Body of pancreas (tissue), 4 donors: ENCODE results near the gene RETN. TPM values are rescaled to one million over a fixed set of nuclear protein-coding genes. Genes with fewer than 3 reads are reported as not detected.
A peak's percentile ranks its signal among the peaks of the same experiment; 100 is the strongest.

Experiments used
- ATAC-seq: fragments of 150-250 bp; one replicate; pipeline ENCODE4 v1.9.1; 2016
- DNase-seq, 4 donors: peaks; one replicate each; pipeline ENCODE4 v3.0.0-alpha.2; 2019
- H3K27ac ChIP-seq, 4 donors: fragments of 200-600 bp; sonication (generic); 1 replicate in 3 of 4; 2 replicates in 1 of 4; pipeline versions ENCODE4 v1.5.1 to v1.6.1; 2016 to 2019; ENCODE audit warnings: mild to moderate bottlenecking in 1 of 4, mixed read lengths in 1 of 4, moderate library complexity in 1 of 4
- H3K27me3 ChIP-seq, 2 donors: fragments of 200-600 bp; sonication (generic); one replicate each; pipeline ENCODE4 v1.6.0; 2016; ENCODE audit warnings: mild to moderate bottlenecking in 1 of 2
- H3K36me3 ChIP-seq, 2 donors: fragments of 200-600 bp; sonication (generic); replicated peaks in 1 of 2; 2 replicates each; pipeline ENCODE4 v1.5.1; 2016; ENCODE audit warnings: low read depth in 2 of 2; ENCODE audit not compliant: insufficient read depth in 1 of 2
- H3K4me1 ChIP-seq: fragments of 200-600 bp; sonication (generic); one replicate; pipeline ENCODE4 v1.6.0; 2016
- H3K4me3 ChIP-seq, 2 donors: fragments of 200-600 bp; sonication (generic); 1 replicate in 1 of 2; 2 replicates in 1 of 2; pipeline ENCODE4 v1.5.1; 2016 to 2019
- H3K9me3 ChIP-seq, 3 donors: fragments of 200-600 bp; sonication (generic); 1 replicate in 2 of 3; 2 replicates in 1 of 3; pipeline ENCODE4 v1.5.1; 2016
- POLR2A ChIP-seq, 3 donors: fragments of 450-650 bp; IDR thresholded peaks; one replicate each; pipeline ENCODE4 v1.6.1; 2016; ENCODE audit warnings: antibody characterized with exemption in 3 of 3, mild to moderate bottlenecking in 2 of 3
- WGBS, 2 donors: methylation state at CpG; one replicate each; pipeline ENCODE4 v1.1.5; 2017; 5-methylcytosine and 5-hydroxymethylcytosine counted together
- intact Hi-C: fragments of 100-400 bp; cut with DNase I; formaldehyde crosslinking; loops from one replicate; pipeline ENCODE4 v1.15.1; 2023
- total RNA-seq, 2 donors: library from RNA; depleted of rRNA; stranded (reverse); fragments of >200 nt; gene quantifications; one replicate each; pipeline ENCODE4 v1.1.0, GENCODE V29; 2016
- TF ChIP-seq, protein P1 (sequence below), 7 experiments: fragments of 450-650 bp in 4 of 7; fragments of 200-600 bp in 3 of 7; sonication (generic) in 3 of 7; IDR thresholded peaks; one replicate each; pipeline ENCODE4 v1.5.1; 2016 to 2019; ENCODE audit warnings: antibody characterized with exemption in 7 of 7

The RETN gene
- total RNA-seq, 2 donors from 2014 or later: not detected

- DNase-seq: peak in 1 of 4 donors; percentile 35
Observed at GRCh38 chr19:7655581-7655980, 13.3 kb upstream of the RETN start.

GRCh38 chr19:7657131-7657751 lies 11.6 kb upstream of the RETN start:
- H3K36me3 ChIP-seq: no peaks in the 10 kb centered on the region
- H3K9me3 ChIP-seq: no peaks in the 10 kb centered on the region
- no peaks in the 10 kb centered on the region for H3K27me3 ChIP-seq
- peaks cover 9% of the 10 kb centered on the region for H3K4me1 ChIP-seq
- WGBS, 2 donors: 47 to 65% methylated on average over 7 to 14 of the region's 14 CpGs
- ATAC-seq (no peak), DNase-seq (peak in 1 of 4 donors; percentile 52)
- H3K4me3 ChIP-seq: no peak overlapping the region
- H3K27ac ChIP-seq: peak overlapping the region in 1 of 4 donors; percentile 36
- intact Hi-C loops: no loop called here
- no peak for TF ChIP-seq POLR2A (IDR thresholded peaks at IDR 0.05)
- TF ChIP-seq, protein P1, sequence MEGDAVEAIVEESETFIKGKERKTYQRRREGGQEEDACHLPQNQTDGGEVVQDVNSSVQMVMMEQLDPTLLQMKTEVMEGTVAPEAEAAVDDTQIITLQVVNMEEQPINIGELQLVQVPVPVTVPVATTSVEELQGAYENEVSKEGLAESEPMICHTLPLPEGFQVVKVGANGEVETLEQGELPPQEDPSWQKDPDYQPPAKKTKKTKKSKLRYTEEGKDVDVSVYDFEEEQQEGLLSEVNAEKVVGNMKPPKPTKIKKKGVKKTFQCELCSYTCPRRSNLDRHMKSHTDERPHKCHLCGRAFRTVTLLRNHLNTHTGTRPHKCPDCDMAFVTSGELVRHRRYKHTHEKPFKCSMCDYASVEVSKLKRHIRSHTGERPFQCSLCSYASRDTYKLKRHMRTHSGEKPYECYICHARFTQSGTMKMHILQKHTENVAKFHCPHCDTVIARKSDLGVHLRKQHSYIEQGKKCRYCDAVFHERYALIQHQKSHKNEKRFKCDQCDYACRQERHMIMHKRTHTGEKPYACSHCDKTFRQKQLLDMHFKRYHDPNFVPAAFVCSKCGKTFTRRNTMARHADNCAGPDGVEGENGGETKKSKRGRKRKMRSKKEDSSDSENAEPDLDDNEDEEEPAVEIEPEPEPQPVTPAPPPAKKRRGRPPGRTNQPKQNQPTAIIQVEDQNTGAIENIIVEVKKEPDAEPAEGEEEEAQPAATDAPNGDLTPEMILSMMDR (IDR thresholded peaks at IDR 0.05): no peak

More at GRCh38 chr19:7655581-7655980, 13.3 kb upstream of the RETN start:
- TF ChIP-seq, protein P1 (IDR thresholded peaks at IDR 0.05): no peak
- no peak for TF ChIP-seq POLR2A (IDR thresholded peaks at IDR 0.05)
- intact Hi-C loops: no loop called here
- Histone ChIP-seq H3K27ac (peak overlapping the region in 1 of 4 donors; percentile 48), H3K9me3 (no peaks in the 10 kb centered on the region), H3K4me1 (peaks cover 16% of the 10 kb centered on the region), H3K27me3 (no peaks in the 10 kb centered on the region), H3K4me3 (no peak overlapping the region), H3K36me3 (no peaks in the 10 kb centered on the region)
- no peak for ATAC-seq
- 56 to 63% methylated on average over 8 of the region's 8 CpGs for WGBS, 2 donors

DNA sequence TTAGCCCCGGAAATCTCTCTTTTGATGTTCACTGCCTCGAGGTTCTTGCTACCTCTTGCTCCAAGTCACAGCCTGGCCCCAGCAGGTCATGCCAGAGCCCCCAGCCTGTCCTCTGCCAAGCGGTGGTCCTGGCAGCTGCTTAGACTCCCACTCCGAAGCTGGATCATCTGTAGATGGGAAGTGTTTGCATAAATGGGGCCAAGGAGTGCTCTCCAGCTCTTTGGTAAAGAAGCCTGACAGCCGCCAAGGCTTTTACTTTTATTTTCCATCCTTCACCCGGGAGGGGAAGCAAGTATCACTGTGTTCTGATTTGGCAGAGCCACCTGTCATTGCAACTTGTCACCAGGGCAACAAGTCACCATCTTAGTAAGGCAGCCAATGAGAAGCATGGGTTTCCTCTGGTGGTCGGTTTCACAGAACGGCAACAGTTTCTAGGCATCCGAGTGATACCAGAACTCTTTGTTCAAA lies 10.6 kb upstream of the RETN start:
- DNase-seq: no peak
- intact Hi-C loops: no loop called here
- no peak overlapping the region for H3K27ac ChIP-seq
- no peak overlapping the region for H3K4me3 ChIP-seq
- ATAC-seq: no peak
- no peaks in the 10 kb centered on the region for H3K27me3 ChIP-seq
- no peaks in the 10 kb centered on the region for H3K9me3 ChIP-seq
- no peaks in the 10 kb centered on the region for H3K4me1 ChIP-seq
- 31 to 33% methylated on average over 9 of the region's 9 CpGs for WGBS, 2 donors
- no peak for TF ChIP-seq POLR2A (IDR thresholded peaks at IDR 0.05)
- TF ChIP-seq, protein P1 (IDR thresholded peaks at IDR 0.05): no peak
- H3K36me3 ChIP-seq: no peaks in the 10 kb centered on the region

DNA sequence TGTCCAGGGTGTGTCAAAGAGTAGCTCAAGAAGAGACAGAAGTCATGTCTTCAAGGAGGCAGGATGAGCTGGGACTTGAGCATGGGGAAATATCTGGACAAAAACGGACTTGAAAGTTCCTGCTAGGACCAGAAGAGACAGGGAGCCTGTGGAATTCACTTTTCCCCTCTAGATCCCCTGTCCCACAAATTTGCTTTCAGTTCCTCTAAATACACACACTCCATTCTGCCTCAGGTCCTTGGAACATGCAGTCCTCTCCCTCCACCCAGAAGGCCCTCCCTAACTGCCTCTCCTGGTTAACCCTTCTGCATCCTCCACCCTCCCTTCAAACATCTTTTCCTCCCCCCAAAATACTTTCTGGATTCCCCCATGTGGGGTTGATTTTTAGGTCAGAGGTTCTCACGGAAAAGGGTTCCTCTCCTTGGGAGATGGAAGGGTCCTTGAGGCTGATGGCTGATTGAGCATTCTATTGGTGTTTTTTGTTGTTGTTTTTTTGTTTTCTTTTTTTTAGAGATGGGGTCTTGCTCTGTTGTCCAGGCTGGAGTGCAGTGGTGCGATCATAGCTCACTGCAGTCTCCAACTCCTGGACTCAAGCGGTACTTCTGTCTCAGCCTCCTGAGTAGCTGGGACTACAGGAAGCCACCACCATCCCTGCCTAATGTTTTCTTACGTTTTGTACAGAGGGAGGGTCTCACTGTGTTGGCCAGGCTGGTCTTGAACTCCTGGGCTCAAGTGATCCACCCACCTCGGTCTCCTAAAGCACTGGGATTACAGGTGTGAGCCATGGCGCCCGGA lies 6.9 kb upstream of the RETN start:
- WGBS, 2 donors: 63 to 67% methylated on average over 8 of the region's 8 CpGs

More for the DNA sequence above, 6.9 kb upstream of the RETN start:
- H3K27ac ChIP-seq: no peak overlapping the region
- TF ChIP-seq POLR2A (IDR thresholded peaks at IDR 0.05): no peak
- TF ChIP-seq, protein P1 (IDR thresholded peaks at IDR 0.05): no peak
- H3K36me3 ChIP-seq: no peaks in the 10 kb centered on the region
- ATAC-seq (no peak), DNase-seq (no peak)
- no peaks in the 10 kb centered on the region for H3K27me3 ChIP-seq
- intact Hi-C loops: no loop called here
- H3K4me1 ChIP-seq: no peaks in the 10 kb centered on the region
- no peaks in the 10 kb centered on the region for H3K9me3 ChIP-seq
- H3K4me3 ChIP-seq: no peak overlapping the region
